Peyer's patch (tissue), 4 donors: ENCODE results near the gene OSBPL5. TPM values are rescaled to one million over a fixed set of nuclear protein-coding genes. Genes with fewer than 3 reads are reported as not detected.

Experiments used
- DNase-seq, 3 donors: peaks; one replicate each; pipeline ENCODE4 v3.0.0-alpha.2; 2017 to 2019
- H3K27ac ChIP-seq, 4 donors: fragments of 200-600 bp; sonication (generic); one replicate each; pipeline ENCODE4 v1.5.1; 2016 to 2019
- H3K27me3 ChIP-seq, 2 donors: fragments of 200-600 bp; sonication (generic); one replicate each; pipeline ENCODE4 v1.5.1; 2019
- H3K36me3 ChIP-seq, 3 donors: fragments of 200-600 bp; sonication (generic); one replicate each; pipeline ENCODE4 v1.5.1; 2016 to 2019
- H3K4me1 ChIP-seq, 4 donors: fragments of 200-600 bp; sonication (generic); one replicate each; pipeline ENCODE4 v1.5.1; 2016 to 2019
- H3K4me3 ChIP-seq, 4 donors: fragments of 200-600 bp; sonication (generic); 1 replicate in 3 of 4; 2 replicates in 1 of 4; pipeline ENCODE4 v1.5.1; 2016 to 2019; ENCODE audit warnings: mild to moderate bottlenecking in 1 of 4
- H3K9me3 ChIP-seq, 4 donors: fragments of 200-600 bp; sonication (generic); one replicate each; pipeline ENCODE4 v1.5.1; 2016 to 2019; ENCODE audit warnings: mild to moderate bottlenecking in 1 of 4
- POLR2A ChIP-seq, 2 donors: fragments of 450-650 bp; IDR thresholded peaks; one replicate each; pipeline ENCODE4 v1.5.1; 2017; ENCODE audit warnings: antibody characterized with exemption in 2 of 2, mild to moderate bottlenecking in 2 of 2, moderate library complexity in 2 of 2
- total RNA-seq, 4 donors: library from RNA; depleted of rRNA; stranded (reverse); fragments of >200 nt; gene quantifications; one replicate each; pipeline ENCODE4 v1.1.0, GENCODE V29; 2016
- TF ChIP-seq, protein P1 (sequence below), 6 experiments: fragments of 450-650 bp in 4 of 6; fragments of 200-600 bp in 2 of 6; sonication (generic) in 1 of 6; IDR thresholded peaks; one replicate each; pipeline ENCODE4 v1.5.1; 2017 to 2019; ENCODE audit warnings: antibody characterized with exemption in 6 of 6, mild to moderate bottlenecking in 3 of 6, moderate library complexity in 1 of 6

The OSBPL5 gene
- total RNA-seq, 4 donors from 2014 or later = 39.8 to 110 (median 73.2) TPM

DNA sequence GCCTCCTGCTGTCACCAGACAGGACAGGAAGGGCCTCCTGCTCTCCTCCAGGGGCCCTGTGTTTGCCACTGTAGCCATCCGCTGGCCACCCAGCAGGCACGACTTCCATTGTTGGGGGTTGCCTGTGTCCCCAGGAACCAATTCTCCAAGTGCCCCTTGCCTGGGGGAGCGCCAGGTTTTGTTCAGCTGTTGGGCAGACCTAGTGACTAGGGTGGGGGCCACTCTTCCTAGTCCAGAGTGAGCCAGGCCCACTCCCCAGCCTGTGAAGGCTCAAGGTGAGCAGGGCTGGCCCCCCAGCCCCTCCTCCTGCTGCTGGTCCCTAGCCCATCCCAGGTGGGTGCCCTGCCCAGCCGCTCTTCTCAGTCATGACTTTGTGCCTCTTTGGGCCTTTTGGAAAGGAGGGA lies 30.9 kb downstream of the OSBPL5 start:
- Histone ChIP-seq H3K27ac (no peak overlapping the region), H3K9me3 (no peaks in the 10 kb centered on the region), H3K27me3 (no peaks in the 10 kb centered on the region), H3K4me1 (peaks cover 0 to 34% (median 0%) of the 10 kb centered on the region in 4 donors), H3K4me3 (no peak overlapping the region), H3K36me3 (no peaks in the 10 kb centered on the region)
- TF ChIP-seq POLR2A (IDR thresholded peaks at IDR 0.05) = no peak
- TF ChIP-seq, protein P1, sequence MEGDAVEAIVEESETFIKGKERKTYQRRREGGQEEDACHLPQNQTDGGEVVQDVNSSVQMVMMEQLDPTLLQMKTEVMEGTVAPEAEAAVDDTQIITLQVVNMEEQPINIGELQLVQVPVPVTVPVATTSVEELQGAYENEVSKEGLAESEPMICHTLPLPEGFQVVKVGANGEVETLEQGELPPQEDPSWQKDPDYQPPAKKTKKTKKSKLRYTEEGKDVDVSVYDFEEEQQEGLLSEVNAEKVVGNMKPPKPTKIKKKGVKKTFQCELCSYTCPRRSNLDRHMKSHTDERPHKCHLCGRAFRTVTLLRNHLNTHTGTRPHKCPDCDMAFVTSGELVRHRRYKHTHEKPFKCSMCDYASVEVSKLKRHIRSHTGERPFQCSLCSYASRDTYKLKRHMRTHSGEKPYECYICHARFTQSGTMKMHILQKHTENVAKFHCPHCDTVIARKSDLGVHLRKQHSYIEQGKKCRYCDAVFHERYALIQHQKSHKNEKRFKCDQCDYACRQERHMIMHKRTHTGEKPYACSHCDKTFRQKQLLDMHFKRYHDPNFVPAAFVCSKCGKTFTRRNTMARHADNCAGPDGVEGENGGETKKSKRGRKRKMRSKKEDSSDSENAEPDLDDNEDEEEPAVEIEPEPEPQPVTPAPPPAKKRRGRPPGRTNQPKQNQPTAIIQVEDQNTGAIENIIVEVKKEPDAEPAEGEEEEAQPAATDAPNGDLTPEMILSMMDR (IDR thresholded peaks at IDR 0.05) = no peak
- DNase-seq = no peak

DNA sequence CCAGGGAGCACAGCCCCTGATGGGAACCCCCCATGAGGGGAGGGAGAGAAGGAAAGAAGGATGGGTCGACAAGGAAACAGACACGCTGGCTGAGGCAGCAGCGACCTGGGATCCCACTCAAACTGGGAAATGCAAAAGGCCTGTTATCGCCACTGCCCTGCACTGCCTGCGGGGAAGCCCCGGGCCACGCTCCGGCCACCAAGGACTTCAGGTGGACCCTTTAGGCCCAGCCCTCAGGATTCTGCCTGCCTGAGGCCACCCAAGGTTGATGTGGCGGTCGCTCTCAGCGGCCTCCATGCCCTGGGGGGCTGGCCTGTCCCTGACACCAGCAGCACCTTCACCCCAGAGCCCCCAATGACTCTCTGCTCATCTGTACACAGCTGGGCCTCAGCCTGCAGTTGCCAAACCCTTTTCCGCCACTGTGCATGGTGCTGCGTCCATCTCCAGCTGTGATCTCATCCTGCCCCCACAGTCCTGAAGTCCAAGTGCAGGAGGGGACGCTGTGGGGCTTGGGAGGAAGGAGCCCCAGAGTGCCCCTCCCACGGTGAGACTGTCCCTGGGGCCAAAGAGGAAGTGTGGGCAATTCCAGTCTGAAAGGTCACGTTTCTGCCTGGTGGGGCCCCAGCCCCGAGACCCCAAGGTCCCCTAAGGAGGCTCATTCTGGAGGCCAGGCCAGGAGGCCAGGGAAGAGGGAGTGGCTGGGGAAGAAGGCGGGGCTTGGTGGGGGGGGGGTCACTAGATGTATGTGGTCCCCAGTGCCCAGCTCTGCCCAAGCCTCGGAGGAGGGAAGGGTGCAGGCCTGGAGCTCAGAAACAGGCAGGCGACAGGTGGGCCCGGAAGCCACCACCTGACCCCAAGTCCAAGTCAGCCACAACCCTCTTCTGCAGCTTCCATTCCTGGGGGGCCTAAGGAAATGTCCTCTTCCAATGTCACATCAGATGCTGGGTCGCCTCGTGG lies 31.6 kb downstream of the OSBPL5 start:
- Histone ChIP-seq H3K27ac (no peak overlapping the region), H3K4me3 (no peak overlapping the region), H3K9me3 (no peaks in the 10 kb centered on the region), H3K4me1 (peaks cover 0 to 28% (median 0%) of the 10 kb centered on the region in 4 donors), H3K36me3 (no peaks in the 10 kb centered on the region), H3K27me3 (no peaks in the 10 kb centered on the region)
- no peak for DNase-seq
- no peak for TF ChIP-seq POLR2A (IDR thresholded peaks at IDR 0.05)
- TF ChIP-seq, protein P1 (IDR thresholded peaks at IDR 0.05) = no peak

DNA sequence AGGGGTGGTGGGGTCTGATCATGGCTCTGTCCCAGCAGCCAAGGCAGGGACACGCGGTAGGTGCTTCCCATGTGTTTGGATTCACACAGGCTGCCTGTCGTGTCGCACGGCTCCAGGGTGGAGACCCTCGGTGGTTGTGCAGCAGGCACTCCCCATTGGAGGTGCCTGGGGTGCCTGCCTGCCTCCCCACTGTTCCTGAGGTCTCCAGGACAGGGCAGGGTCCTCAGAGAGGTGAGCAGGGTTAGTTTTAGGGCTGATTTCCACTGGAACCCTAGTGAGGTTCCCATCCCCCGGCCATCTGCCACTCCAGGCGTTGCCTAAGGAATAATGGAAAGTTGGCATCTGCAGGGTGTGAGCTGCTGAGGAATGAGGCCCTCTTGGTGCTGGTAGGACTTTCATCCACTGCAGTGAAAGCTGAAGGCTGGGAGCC lies 32.3 kb downstream of the OSBPL5 start:
- H3K4me3 ChIP-seq = no peak overlapping the region
- no peak for DNase-seq
- H3K36me3 ChIP-seq = no peaks in the 10 kb centered on the region
- no peak overlapping the region for H3K27ac ChIP-seq
- H3K9me3 ChIP-seq = no peaks in the 10 kb centered on the region
- TF ChIP-seq, protein P1 (IDR thresholded peaks at IDR 0.05) = no peak
- no peak for TF ChIP-seq POLR2A (IDR thresholded peaks at IDR 0.05)
- H3K27me3 ChIP-seq = no peaks in the 10 kb centered on the region
- peaks cover 0 to 21% (median 0%) of the 10 kb centered on the region in 4 donors for H3K4me1 ChIP-seq

- Histone ChIP-seq H3K4me3 (no peak overlapping the region), H3K36me3 (no peaks in the 10 kb centered on the region), H3K9me3 (no peaks in the 10 kb centered on the region), H3K27me3 (no peaks in the 10 kb centered on the region), H3K4me1 (peaks cover 0 to 24% (median 0%) of the 10 kb centered on the region in 4 donors), H3K27ac (no peak overlapping the region)
- TF ChIP-seq POLR2A (IDR thresholded peaks at IDR 0.05) = no peak
- TF ChIP-seq, protein P1 (IDR thresholded peaks at IDR 0.05) = no peak
- no peak for DNase-seq
Observed at GRCh38 chr11:3132271-3132781, 32.8 kb downstream of the OSBPL5 start.

- H3K27ac ChIP-seq = no peak overlapping the region
- peaks cover 0 to 29% (median 0%) of the 10 kb centered on the region in 4 donors for H3K4me1 ChIP-seq
Observed at GRCh38 chr11:3131330-3131941, 33.7 kb downstream of the OSBPL5 start.

More at GRCh38 chr11:3131330-3131941, 33.7 kb downstream of the OSBPL5 start:
- Histone ChIP-seq H3K36me3 (no peaks in the 10 kb centered on the region), H3K9me3 (no peaks in the 10 kb centered on the region), H3K27me3 (no peaks in the 10 kb centered on the region), H3K4me3 (no peak overlapping the region)
- TF ChIP-seq, protein P1 (IDR thresholded peaks at IDR 0.05) = no peak
- no peak for TF ChIP-seq POLR2A (IDR thresholded peaks at IDR 0.05)
- DNase-seq = no peak
